Activated naive CD4-positive, alpha-beta T cell treated with anti-CD3 and anti-CD28 coated beads, Interleukin-2, amount 10 ng/mL, durations not matched to agents 7 days and 5 days (primary cell): ENCODE data around the gene CDK6.

Experiments used
- CTCF ChIA-PET: fragments of 350-600 bp; sonication (Branson Sonifier 250); formaldehyde crosslinking; loops from one replicate; lab custom pipeline; 2021; ENCODE audit warnings: antibody characterized with exemption; lab: Charles Lee
- DNase-seq: peaks from one replicate; pipeline ENCODE4 v3.0.0-alpha.2; 2020
- H3K27ac Mint-ChIP-seq: one replicate; pipeline ENCODE4 v1.8.0; 2021; ENCODE audit warnings: mild to moderate bottlenecking, moderate library complexity, mixed read lengths
- H3K27me3 Mint-ChIP-seq: one replicate; pipeline ENCODE4 v1.8.0; 2021; ENCODE audit warnings: mild to moderate bottlenecking, mixed read lengths
- H3K36me3 Mint-ChIP-seq: one replicate; pipeline ENCODE4 v1.8.0; 2021; ENCODE audit warnings: mixed read lengths
- H3K4me1 Mint-ChIP-seq: one replicate; pipeline ENCODE4 v1.8.0; 2021; ENCODE audit warnings: mixed read lengths
- H3K4me3 Mint-ChIP-seq: one replicate; pipeline ENCODE4 v1.8.0; 2021; ENCODE audit warnings: mild to moderate bottlenecking, moderate library complexity, mixed read lengths
- H3K9me3 Mint-ChIP-seq: one replicate; pipeline ENCODE4 v1.8.0; 2021; ENCODE audit warnings: mixed read lengths

CDK6 gene

GRCh38 chr7:92730808-92731207 lies 105.6 kb downstream of the CDK6 start:
- H3K27me3 Mint-ChIP-seq: no peaks in the 10 kb centered on the region
- CTCF ChIA-PET: interaction anchor here (0.7 kb wide), 1 partner anchor 16 kb away, joined by 3 read pairs; no protein-coding TSS in a partner anchor
- H3K4me1 Mint-ChIP-seq: peaks cover 49% of the 10 kb centered on the region
- H3K4me3 Mint-ChIP-seq: no peak overlapping the region
- DNase-seq: no peak
- peaks cover 47% of the 10 kb centered on the region for H3K36me3 Mint-ChIP-seq
- peaks cover 2% of the 10 kb centered on the region for H3K9me3 Mint-ChIP-seq
- H3K27ac Mint-ChIP-seq: no peak overlapping the region

DNA sequence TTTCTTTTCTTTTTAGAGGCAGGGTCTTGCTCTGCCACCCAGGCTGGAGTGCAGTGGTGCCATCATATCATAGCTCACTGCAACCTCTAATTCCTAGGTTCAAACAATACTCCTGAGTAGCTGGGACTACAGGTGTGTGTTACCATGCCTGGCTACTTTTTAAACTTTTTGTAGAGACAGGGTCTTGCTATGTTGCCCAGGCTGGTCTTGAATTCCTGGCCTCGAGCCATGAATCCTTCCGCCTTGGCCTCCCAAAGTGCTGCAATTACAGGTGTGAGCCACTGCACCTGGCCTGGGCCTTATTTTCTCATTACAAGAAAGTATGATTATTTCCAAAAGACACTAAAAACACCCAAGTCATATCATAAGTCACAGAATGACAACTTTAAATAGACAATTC lies 106.6 kb downstream of the CDK6 start:
- H3K4me1 Mint-ChIP-seq: peaks cover 47% of the 10 kb centered on the region
- no peak overlapping the region for H3K27ac Mint-ChIP-seq
- peaks cover 51% of the 10 kb centered on the region for H3K36me3 Mint-ChIP-seq
- H3K27me3 Mint-ChIP-seq: no peaks in the 10 kb centered on the region
- H3K4me3 Mint-ChIP-seq: no peak overlapping the region
- peaks cover 2% of the 10 kb centered on the region for H3K9me3 Mint-ChIP-seq
- CTCF ChIA-PET: no interaction called here
- DNase-seq: no peak

DNA sequence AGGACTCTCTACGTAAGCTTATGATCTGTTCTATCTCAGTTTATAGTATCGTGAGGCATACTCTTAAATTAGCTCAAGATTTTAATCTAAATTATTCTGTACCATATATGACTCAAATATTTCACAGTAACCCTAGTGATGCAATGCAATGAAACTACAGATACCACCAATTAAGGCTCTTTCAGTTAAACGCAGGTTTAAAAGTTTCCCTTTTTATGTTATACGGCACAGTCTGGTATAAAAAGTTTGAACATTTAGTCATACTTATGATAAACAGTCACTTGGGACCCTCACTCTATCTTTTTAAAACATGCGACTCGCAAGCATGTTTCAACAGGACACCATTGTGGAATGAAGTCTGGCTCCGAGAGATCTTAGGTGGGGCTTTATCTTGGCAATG lies 107.2 kb downstream of the CDK6 start:
- peaks cover 2% of the 10 kb centered on the region for H3K9me3 Mint-ChIP-seq
- no peaks in the 10 kb centered on the region for H3K27me3 Mint-ChIP-seq
- H3K27ac Mint-ChIP-seq: no peak overlapping the region
- CTCF ChIA-PET: no interaction called here
- peaks cover 42% of the 10 kb centered on the region for H3K4me1 Mint-ChIP-seq
- no peak for DNase-seq
- H3K4me3 Mint-ChIP-seq: no peak overlapping the region
- H3K36me3 Mint-ChIP-seq: peaks cover 50% of the 10 kb centered on the region

GRCh38 chr7:92727755-92728154 lies 108.6 kb downstream of the CDK6 start:
- CTCF ChIA-PET: no interaction called here
- Mint-ChIP-seq H3K4me1 (peaks cover 46% of the 10 kb centered on the region), H3K27me3 (no peaks in the 10 kb centered on the region), H3K4me3 (no peak overlapping the region), H3K36me3 (peaks cover 51% of the 10 kb centered on the region), H3K27ac (no peak overlapping the region), H3K9me3 (no peaks in the 10 kb centered on the region)
- no peak for DNase-seq

DNA sequence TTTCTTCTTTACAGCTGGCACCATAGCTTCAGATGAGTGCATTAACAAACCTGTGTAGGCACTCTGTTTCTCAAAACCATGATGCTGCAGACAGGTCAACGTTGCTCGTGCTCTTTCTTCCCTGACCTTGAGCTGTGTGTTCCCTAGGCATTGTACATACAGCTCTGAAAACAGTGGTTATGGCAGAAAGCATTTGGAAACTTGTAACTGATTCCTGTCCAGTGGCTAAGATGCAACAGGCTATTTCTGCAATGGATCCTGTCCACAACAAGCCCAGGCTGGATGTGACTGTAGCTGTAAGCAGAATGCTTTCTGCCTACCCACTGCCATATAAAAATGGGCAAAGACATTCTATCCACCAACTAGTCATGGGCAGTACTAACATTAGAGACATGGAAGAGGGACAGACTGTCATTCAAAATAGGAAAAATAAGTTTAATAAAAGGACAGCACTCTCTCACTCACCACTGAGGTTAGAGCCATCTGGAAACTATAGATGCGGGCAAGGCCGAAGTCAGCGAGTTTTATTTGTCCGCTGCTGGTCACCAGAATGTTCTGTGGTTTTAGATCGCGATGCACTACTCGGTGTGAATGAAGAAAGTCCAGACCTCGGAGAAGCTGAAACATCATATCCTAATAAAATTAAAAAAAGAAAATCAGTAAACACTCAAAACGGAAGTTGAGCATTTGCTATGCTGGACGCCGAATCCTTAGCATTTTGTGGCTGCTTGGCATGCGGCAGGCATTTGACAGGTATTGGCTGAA lies 111.0 kb downstream of the CDK6 start:
- H3K4me3 Mint-ChIP-seq: no peak overlapping the region
- no peak for DNase-seq
- no peaks in the 10 kb centered on the region for H3K9me3 Mint-ChIP-seq
- H3K4me1 Mint-ChIP-seq: peaks cover 40% of the 10 kb centered on the region
- no peak overlapping the region for H3K27ac Mint-ChIP-seq
- H3K36me3 Mint-ChIP-seq: peaks cover 50% of the 10 kb centered on the region
- CTCF ChIA-PET: interaction anchor here (0.8 kb wide), 1 partner anchor 12 kb away, joined by 3 read pairs; no protein-coding TSS in a partner anchor
- no peaks in the 10 kb centered on the region for H3K27me3 Mint-ChIP-seq

- CTCF ChIA-PET: interaction anchor here (0.8 kb wide), 2 partner anchors 9 to 102 kb away, joined by 3 read pairs; no protein-coding TSS in a partner anchor
- DNase-seq: no peak
- Mint-ChIP-seq H3K27me3 (no peaks in the 10 kb centered on the region), H3K4me1 (peaks cover 40% of the 10 kb centered on the region), H3K9me3 (no peaks in the 10 kb centered on the region), H3K36me3 (peaks cover 44% of the 10 kb centered on the region), H3K4me3 (no peak overlapping the region), H3K27ac (no peak overlapping the region)
Observed at GRCh38 chr7:92723943-92724342, 112.4 kb downstream of the CDK6 start.

- H3K36me3 Mint-ChIP-seq: peaks cover 50% of the 10 kb centered on the region
- CTCF ChIA-PET: interaction anchor here (0.8 kb wide), 2 partner anchors 9 to 102 kb away, joined by 3 read pairs; no protein-coding TSS in a partner anchor
Observed at GRCh38 chr7:92723205-92723604, 113.2 kb downstream of the CDK6 start.

DNA sequence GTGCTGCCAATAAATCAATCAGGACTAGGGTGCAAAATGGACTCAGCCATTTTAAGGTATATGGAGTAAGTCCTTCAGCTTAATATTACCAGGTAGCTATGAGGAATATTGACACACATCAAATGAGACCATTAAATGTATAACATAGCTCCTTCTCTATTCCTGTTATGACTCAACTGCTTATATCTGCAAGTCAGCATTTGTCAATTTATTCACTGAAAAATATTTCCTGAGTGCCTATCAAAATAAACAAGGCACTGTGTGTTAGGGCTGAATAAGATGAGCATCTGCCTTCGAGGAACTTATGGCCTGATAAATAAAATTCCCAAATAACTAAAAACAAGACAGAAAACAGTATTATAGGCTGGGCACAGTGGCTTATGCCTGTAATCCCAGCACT lies 113.8 kb downstream of the CDK6 start:
- H3K4me3 Mint-ChIP-seq: no peak overlapping the region
- DNase-seq: no peak
- H3K27ac Mint-ChIP-seq: no peak overlapping the region
- peaks cover 56% of the 10 kb centered on the region for H3K36me3 Mint-ChIP-seq
- no peaks in the 10 kb centered on the region for H3K9me3 Mint-ChIP-seq
- no peaks in the 10 kb centered on the region for H3K27me3 Mint-ChIP-seq
- H3K4me1 Mint-ChIP-seq: peaks cover 54% of the 10 kb centered on the region
- CTCF ChIA-PET: interaction anchor here (1.1 to 1.4 kb wide), 2 partner anchors 13 to 43 kb away, joined by 3 read pairs; no protein-coding TSS in a partner anchor

More at GRCh38 chr7:92723205-92723604, 113.2 kb downstream of the CDK6 start:
- Mint-ChIP-seq H3K4me1 (peaks cover 48% of the 10 kb centered on the region), H3K27ac (no peak overlapping the region), H3K27me3 (no peaks in the 10 kb centered on the region), H3K4me3 (no peak overlapping the region), H3K9me3 (no peaks in the 10 kb centered on the region)
- DNase-seq: no peak

DNA sequence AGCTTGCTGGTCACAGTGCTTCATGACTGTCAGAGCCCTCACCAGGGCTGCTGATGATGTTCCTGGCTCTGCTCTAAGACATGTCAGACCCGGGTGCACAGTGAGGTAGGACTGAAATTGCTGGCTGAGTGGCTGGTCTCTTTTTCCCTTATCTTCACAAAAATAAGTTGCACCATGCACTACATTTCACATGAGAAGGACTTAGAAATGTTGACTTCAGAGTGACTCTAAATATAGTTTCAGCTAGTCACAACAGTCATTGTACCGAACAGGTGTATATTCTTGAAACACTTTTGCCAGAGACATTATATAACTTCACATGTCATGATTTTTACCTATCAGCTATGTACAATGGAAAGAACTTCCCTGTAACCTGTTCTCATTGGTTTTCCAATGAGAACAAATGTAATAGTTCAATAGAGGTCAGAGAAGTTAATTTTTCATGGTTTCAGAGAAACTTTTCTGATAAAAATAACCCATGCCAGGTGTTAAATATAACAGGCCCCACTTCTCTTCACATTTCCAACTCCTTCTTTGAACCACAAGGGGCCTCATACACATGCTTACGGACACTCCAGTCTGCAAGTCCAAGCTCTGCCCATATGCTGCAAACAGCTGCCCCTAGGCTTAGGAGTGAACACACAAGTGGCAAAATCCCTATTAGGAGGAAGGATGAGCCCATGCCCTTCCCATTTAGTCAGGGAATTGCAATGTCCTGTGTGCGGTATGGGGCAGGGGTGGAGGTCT lies 115.6 kb downstream of the CDK6 start:
- CTCF ChIA-PET: interaction anchor here (0.6 to 1.1 kb wide), 2 partner anchors 99 to 288 kb away, joined by 3 read pairs; no protein-coding TSS in a partner anchor
- Mint-ChIP-seq H3K27ac (no peak overlapping the region), H3K27me3 (no peaks in the 10 kb centered on the region), H3K4me1 (peaks cover 61% of the 10 kb centered on the region), H3K9me3 (no peaks in the 10 kb centered on the region), H3K36me3 (peaks cover 62% of the 10 kb centered on the region), H3K4me3 (no peak overlapping the region)
- no peak for DNase-seq

- Mint-ChIP-seq H3K4me3 (peak overlapping the region; percentile 75), H3K36me3 (peaks cover 58% of the 10 kb centered on the region), H3K27me3 (no peaks in the 10 kb centered on the region), H3K27ac (peak overlapping the region; percentile 95), H3K9me3 (no peaks in the 10 kb centered on the region), H3K4me1 (peaks cover 57% of the 10 kb centered on the region)
- CTCF ChIA-PET: interaction anchor here (0.9 kb wide), 2 partner anchors 103 to 114 kb away, joined by 3 to 4 read pairs; no protein-coding TSS in a partner anchor
- DNase-seq: peak; percentile 77
Observed at GRCh38 chr7:92717993-92718716, 118.2 kb downstream of the CDK6 start.

- Mint-ChIP-seq H3K36me3 (peaks cover 56% of the 10 kb centered on the region), H3K27me3 (no peaks in the 10 kb centered on the region), H3K4me3 (peak overlapping the region; percentile 75), H3K9me3 (no peaks in the 10 kb centered on the region), H3K27ac (peak overlapping the region; percentile 95), H3K4me1 (peaks cover 54% of the 10 kb centered on the region)
- DNase-seq: no peak
- CTCF ChIA-PET: interaction anchor here (0.9 kb wide), 1 partner anchor 115 kb away, joined by 4 read pairs; no protein-coding TSS in a partner anchor
Observed at GRCh38 chr7:92717623-92717992, 118.8 kb downstream of the CDK6 start.

- peaks cover 49% of the 10 kb centered on the region for H3K4me1 Mint-ChIP-seq
- H3K27me3 Mint-ChIP-seq: no peaks in the 10 kb centered on the region
- no peak overlapping the region for H3K4me3 Mint-ChIP-seq
- peaks cover 52% of the 10 kb centered on the region for H3K36me3 Mint-ChIP-seq
- no peaks in the 10 kb centered on the region for H3K9me3 Mint-ChIP-seq
- DNase-seq: no peak
- peak overlapping the region; percentile 95 for H3K27ac Mint-ChIP-seq
- CTCF ChIA-PET: no interaction called here
Observed at GRCh38 chr7:92716825-92717580, 119.4 kb downstream of the CDK6 start.

DNA sequence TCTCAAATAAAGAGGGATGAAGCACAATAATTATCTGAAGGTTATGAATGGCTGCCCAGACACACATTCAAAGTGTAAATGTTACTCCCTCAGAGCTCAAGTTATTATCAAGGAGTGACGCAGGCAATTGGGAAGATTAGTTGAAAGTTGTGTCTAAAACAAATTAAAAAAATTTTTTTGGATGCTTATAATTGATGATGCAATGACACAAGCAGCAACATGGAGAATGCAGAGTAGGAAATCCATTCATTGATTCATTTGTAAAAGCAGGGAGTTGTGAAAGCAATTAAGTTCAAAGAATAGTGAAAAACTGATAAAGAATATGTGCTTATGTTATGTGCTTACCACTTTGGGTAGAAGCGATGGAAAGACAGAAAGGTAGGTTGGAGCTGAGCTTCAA lies 120.4 kb downstream of the CDK6 start:
- H3K27ac Mint-ChIP-seq: no peak overlapping the region
- CTCF ChIA-PET: interaction anchor here (1.4 kb wide), 1 partner anchor 95 kb away, joined by 3 read pairs; no protein-coding TSS in a partner anchor
- H3K4me1 Mint-ChIP-seq: peaks cover 44% of the 10 kb centered on the region
- H3K4me3 Mint-ChIP-seq: no peak overlapping the region
- H3K27me3 Mint-ChIP-seq: no peaks in the 10 kb centered on the region
- peaks cover 46% of the 10 kb centered on the region for H3K36me3 Mint-ChIP-seq
- no peaks in the 10 kb centered on the region for H3K9me3 Mint-ChIP-seq
- DNase-seq: no peak
